Skin of body (tissue), 2 donors: ENCODE measurements around the gene SLC29A3. TPM values are rescaled to one million over a fixed set of nuclear protein-coding genes. Genes with fewer than 3 reads are reported as not detected.

Experiments used
- DNase-seq: peaks from one replicate; lab custom pipeline; 2025; lab: John Stamatoyannopoulos, UW
- total RNA-seq: library from RNA; depleted of rRNA; stranded (reverse); fragments of >200 nt; gene quantifications from one replicate; pipeline ENCODE4 v1.2.3, GENCODE V29; 2014

SLC29A3 gene
- total RNA-seq, 1 donor from 2014 or later = 2.2 TPM

GRCh38 chr10:71390921-71391690 lies 72.0 kb downstream of the SLC29A3 start:
- no peak for DNase-seq

- no peak for DNase-seq
Observed at GRCh38 chr10:71391701-71392100, 72.6 kb downstream of the SLC29A3 start.

- no peak for DNase-seq
Observed at GRCh38 chr10:71392292-71392691, 73.2 kb downstream of the SLC29A3 start.

GRCh38 chr10:71392791-71393781 lies 74.0 kb downstream of the SLC29A3 start:
- no peak for DNase-seq

GRCh38 chr10:71393841-71394475 lies 74.9 kb downstream of the SLC29A3 start:
- no peak for DNase-seq

- no peak for DNase-seq
Observed at GRCh38 chr10:71394926-71395562, 76.0 kb downstream of the SLC29A3 start.

GRCh38 chr10:71395621-71396020 lies 76.6 kb downstream of the SLC29A3 start:
- no peak for DNase-seq

- DNase-seq = no peak
Observed at GRCh38 chr10:71396084-71396710, 77.1 kb downstream of the SLC29A3 start.

- no peak for DNase-seq
Observed at GRCh38 chr10:71396711-71397295, 77.7 kb downstream of the SLC29A3 start, which contains the start of gene CDH23. Gene CDH23 (plus strand): TSS chr10:71396920. CDS start chr10:71439832, 42,912 bp downstream.

- no peak for DNase-seq
Observed at GRCh38 chr10:71397296-71398212, 78.5 kb downstream of the SLC29A3 start.

- no peak for DNase-seq
Observed at GRCh38 chr10:71398976-71399375, 79.9 kb downstream of the SLC29A3 start.

GRCh38 chr10:71399946-71400345 lies 80.9 kb downstream of the SLC29A3 start:
- no peak for DNase-seq

GRCh38 chr10:71401056-71401455 lies 82.0 kb downstream of the SLC29A3 start:
- no peak for DNase-seq

- DNase-seq = no peak
Observed at GRCh38 chr10:71402005-71402404, 82.9 kb downstream of the SLC29A3 start.

GRCh38 chr10:71404503-71405295 lies 85.6 kb downstream of the SLC29A3 start:
- DNase-seq = no peak

- no peak for DNase-seq
Observed at GRCh38 chr10:71406878-71407277, 87.8 kb downstream of the SLC29A3 start.

- no peak for DNase-seq
Observed at GRCh38 chr10:71408436-71409225, 89.6 kb downstream of the SLC29A3 start.
